ENCODE results near the gene STXBP2. TPM values are rescaled to one million over a fixed set of nuclear protein-coding genes. Genes with fewer than 3 reads are reported as not detected.

Gene STXBP2
- polyA plus RNA-seq, 1 donor = 6.7 TPM

- DNase-seq = no peak
Observed at GRCh38 chr19:7614859-7615741, 21.8 kb upstream of the STXBP2 start.

- no peak for DNase-seq
Observed at GRCh38 chr19:7617172-7617571, 19.7 kb upstream of the STXBP2 start.

- no peak for DNase-seq
Observed at GRCh38 chr19:7617735-7618134, 19.2 kb upstream of the STXBP2 start.

- DNase-seq = no peak
Observed at GRCh38 chr19:7618348-7618747, 18.6 kb upstream of the STXBP2 start.

- DNase-seq = no peak
Observed at GRCh38 chr19:7618771-7619510, 18.0 kb upstream of the STXBP2 start.

- DNase-seq = no peak
Observed at GRCh38 chr19:7619671-7620441, 17.1 kb upstream of the STXBP2 start.

GRCh38 chr19:7620442-7621412, 16.2 kb upstream of the STXBP2 start:
- no peak for DNase-seq

DNA sequence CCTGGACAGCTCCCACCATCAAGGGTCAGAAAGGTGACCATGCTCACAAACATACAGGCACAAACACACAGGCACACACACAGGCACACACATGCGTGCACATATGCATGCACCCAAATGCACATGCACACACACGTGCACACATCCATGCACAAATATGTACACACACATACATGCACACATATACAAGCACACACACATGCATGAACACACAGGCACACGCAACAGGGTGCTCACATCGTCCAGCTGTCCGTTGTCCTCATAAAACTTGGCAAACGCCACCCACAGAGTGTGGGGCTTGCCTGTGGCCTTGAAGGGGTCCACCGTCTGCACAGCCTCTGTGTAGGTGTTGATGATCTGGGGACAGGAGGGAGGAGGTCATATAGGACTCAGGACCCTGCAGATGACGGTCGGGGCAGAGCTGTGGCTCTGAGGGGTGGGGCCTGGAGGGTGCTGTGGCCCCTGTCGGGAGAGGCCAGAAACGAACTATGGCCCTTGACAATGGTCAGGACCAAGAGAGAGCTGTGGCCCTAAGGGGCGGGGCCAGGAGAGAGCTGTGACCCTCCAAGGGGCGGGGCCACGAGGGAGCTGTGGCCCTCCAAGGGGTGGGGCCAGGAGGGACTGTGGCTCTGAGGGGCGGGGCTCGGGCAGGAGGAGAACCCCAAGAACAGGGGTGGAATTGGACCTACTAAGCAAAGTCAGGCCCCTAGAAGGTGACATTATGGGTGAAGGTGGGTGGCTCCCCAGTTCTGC, 13.8 kb upstream of the STXBP2 start:
- DNase-seq = no peak

DNA sequence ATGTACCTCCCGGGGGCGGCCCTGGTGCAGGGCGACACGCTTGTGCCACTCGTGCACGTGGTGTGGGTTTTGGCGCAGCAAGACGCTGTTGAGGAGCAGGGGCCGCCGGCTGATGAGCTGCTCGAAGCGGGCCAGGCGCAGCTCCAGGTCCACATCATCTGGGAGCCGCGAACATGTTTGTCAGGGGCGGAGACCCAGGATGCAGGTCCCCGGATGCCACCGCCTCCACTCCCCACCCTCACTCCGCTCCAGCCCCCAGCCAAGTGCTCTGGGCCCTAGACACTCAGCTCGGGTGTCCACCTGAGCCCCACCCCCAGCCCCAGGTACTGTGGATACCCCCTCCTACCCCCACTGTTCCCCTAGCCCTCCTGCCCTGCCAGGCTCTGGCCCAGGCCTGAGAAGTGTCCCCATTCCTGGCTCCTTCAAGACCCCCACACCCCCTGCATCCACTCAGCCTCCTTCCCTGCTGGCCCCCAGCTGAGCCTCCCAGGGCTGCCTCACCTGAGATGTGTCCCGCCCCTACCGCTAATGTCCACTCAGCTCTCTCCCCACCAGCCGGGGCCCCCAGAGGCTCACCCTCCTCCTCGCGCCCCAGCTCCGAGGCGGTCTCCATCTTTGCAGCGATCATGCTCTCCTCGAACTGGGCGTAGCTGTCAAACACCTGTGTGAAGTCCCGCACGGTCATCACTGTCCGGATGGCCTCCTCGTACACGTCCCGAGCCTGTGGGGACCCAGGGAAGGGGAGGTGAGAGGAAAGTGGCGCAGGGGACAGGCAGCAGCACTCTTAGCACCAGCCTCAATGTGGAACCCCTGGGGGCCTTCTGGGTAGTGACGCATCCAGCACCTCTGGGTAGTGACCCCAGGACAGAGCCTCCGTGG, 12.9 kb upstream of the STXBP2 start:
- DNase-seq = no peak

- DNase-seq = no peak
Observed at GRCh38 chr19:7624810-7625209, 12.1 kb upstream of the STXBP2 start.

DNA sequence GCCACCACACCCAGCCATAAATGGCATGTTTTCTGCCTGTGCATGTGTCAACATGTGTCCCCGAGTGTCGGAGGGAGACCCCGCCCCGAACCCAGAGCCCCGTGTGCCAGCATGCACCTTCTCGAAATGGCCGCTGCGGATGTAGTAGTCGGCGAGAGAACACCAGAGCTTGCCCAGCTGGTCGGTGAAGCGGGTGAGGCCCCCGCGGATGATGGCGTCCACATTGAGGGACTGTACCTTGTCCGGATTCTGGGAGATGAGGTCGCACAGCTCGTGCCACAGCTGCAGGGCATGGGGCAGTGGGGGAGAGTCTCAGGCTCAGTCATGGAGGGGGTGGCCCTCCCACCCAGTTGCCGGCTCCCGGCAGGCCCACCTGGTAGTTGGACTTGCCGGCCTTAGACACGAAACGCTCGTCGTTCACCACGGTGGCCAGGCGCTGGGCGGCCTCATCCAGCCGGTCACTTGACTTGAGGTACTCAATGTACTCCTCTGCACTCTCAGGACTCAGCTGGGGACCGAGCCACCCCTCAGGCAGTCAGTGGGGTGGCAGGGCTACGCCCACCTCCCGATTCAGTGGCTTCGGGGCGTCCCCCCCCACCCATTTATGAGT, 11.0 kb upstream of the STXBP2 start:
- DNase-seq = no peak

DNA sequence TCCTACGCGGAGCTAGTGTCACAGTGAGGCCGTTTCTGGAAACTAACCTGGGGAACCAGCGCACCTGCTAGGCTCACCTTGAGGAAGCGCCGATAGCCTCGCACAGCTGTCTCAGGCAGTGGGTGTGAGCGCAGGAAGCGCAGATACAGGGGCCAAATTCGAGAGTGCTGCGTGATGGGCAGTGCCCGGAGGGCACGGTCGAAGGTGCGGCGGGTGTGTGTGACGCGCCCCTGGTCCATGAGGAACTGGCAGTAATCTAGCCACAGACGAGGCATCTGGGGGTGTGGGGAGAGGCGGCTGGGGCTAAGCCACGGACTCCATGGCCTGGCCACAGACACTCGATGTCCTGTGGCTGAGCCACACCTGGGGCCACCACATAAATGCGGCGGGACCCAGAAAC, 9.7 kb upstream of the STXBP2 start:
- DNase-seq = no peak

DNA sequence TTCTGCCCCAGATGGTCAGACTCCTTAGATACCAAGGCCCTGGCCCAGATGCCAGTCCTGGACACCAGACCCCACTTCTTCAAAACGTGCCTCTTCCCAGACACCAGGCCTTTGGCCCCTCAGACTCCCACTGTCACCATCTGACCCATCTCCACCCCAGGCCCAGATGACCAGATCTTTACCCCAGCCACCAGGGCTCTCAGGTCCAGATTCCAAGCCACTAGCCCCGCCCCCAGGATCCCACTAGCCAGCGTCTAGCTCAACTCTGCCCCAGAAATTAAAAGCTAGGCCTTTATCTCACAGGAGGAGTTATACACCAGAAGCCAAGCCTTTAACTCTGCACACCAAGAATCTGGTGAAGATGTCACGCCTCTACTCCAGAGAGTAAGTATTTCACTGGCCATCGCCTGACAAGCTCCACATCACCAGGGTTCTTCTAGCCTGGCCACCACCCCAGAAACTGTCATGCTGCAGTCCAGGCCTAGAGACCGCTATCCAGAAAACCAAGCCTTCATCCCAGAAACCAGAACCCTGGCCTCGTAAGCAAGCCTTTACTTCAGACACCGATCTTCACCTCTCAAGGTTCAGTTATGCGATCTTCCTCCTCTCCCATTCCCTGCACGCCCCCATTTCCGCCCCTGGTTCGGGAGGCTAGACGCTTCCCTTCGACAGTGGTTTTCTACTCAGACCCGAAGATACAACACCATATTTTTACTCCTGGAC, 8.2 kb upstream of the STXBP2 start:
- no peak for DNase-seq

DNA sequence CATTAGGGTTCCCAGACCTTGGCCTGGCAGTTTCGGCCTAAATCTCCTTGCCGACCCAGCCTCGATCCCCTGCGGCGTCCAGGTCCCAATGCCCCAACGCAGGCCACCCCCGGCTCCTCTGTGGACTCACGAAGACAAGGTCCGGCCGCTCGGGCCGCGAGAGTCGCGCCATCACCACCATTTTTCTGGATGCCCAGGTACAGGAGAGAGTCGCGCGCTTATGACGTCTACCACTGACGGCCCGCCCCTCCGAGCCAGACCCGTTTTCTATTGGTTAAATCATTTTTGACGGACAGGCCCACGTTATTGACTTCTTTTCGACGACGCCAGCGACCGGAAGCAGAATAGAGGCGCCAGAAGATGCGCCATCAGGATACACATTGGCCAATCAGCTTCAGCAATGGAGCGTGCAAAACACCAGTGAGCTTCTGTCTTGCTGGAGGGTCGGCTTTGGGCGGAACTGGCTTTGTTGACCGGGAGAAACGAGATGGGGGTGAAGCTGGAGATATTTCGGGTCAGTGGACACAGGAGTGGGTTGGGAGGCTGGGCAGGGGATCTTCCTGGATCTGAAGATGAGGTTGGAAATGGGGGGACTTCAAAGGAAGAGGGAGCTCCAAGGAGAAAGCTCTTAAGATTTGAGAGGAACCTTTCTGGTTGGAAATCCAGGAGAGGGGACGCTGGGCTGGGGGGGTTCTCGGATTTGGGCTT, 7.4 kb upstream of the STXBP2 start, which contains the start of the genes PET100 and XAB2:
Gene PET100 (plus strand): TSS at position 447 of the 708 bp plus-strand sequence. CDS start 41 bp downstream, at position 488.
Gene XAB2 (minus strand): TSS at position 199 of the 708 bp plus-strand sequence. CDS start 18 bp downstream, at position 181.
- DNase-seq = peak; percentile 99

- no peak for DNase-seq
Observed at GRCh38 chr19:7631577-7631976, 5.3 kb upstream of the STXBP2 start.

GRCh38 chr19:7632340-7633203, 4.3 kb upstream of the STXBP2 start:
- DNase-seq = no peak

- no peak for DNase-seq
Observed at GRCh38 chr19:7633698-7634097, 3.2 kb upstream of the STXBP2 start, which contains the start of gene PCP2. TSS of gene PCP2 (minus strand) at chr19:7633719. CDS start at chr19:7633457, 262 bp downstream.
